Measurements from ENCODE around the gene LIN54. TPM values are rescaled to one million over a fixed set of nuclear protein-coding genes. Genes with fewer than 3 reads are reported as not detected.

Gene LIN54
- total and polyA plus RNA-seq, 9 of the 15 experiments (the other 6 are each of a cell fraction or from before 2014, with no cell fraction given), result 2.2 to 22.5 (median 15.8) TPM

DNA sequence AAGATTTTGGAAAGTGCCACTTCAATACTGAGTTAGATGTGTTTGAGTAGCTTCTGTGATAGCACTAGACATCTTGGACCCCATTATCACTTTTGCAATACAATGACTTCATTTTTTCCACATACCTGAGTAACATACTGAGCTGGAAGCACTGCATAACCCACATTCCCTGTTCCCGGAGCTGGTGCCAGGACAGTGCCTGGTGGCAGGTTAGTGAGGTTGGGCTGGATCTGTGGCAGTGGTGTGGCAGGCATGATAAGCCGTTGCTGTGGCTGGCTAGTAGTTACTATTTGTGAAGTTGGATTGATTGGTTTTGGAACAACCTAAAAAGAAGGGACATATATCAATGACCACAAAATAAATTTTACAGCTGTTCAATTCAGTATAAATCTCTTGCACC is 71.2 kb downstream of the LIN54 start:
- H3K79me2 ChIP-seq (ENCODE audit: control insufficient read depth, insufficient read depth, low read length), result no peaks in the 10 kb centered on the region
- no peak overlapping the region for H3K4me2 ChIP-seq (ENCODE audit: insufficient read depth, low read length)
- H3K9ac ChIP-seq (ENCODE audit: insufficient read depth in 1 of 2, low read depth in 2 of 2, low read length in 2 of 2), result no peak overlapping the region
- H3K9me1 ChIP-seq (ENCODE audit: control insufficient read depth, insufficient read depth, low read length), result no peaks in the 10 kb centered on the region
- no peak overlapping the region for H3K4me3 ChIP-seq
- H3K27ac ChIP-seq (ENCODE audit: extremely low read depth, low read depth, low read length), result no peak overlapping the region
- intact Hi-C loops (cut with micrococcal nuclease) (no loop called here), in situ Hi-C loops (cut with MboI) (no loop called here)
- no peaks in the 10 kb centered on the region for H3K4me1 ChIP-seq (replicated peaks in 1 of 2; ENCODE audit: control insufficient read depth in 2 of 2, insufficient read depth in 2 of 2, low read length in 2 of 2)
- no peaks in the 10 kb centered on the region for H4K20me1 ChIP-seq (replicated peaks; ENCODE audit: control insufficient read depth, insufficient read depth, low read length)
- BruUV-seq (replicated peaks), result no TSS peak
- H3K36me3 ChIP-seq (ENCODE audit: control insufficient read depth, insufficient read depth, low read length), result peaks cover 72% of the 10 kb centered on the region
- H2AFZ ChIP-seq (ENCODE audit: low read depth, low read length), result no peak overlapping the region
- POLR2A ChIA-PET, result interaction anchor here (1.0 kb wide), 1 partner anchor 10 kb away, joined by 3 read pairs; no protein-coding TSS in a partner anchor
- ATAC-seq (no peak), DNase-seq (ENCODE audit: extremely low read depth in 1 of 4, low spot score in 3 of 4) (no peak), FAIRE-seq (no peak)
- 84% methylated on average over 2 of the region's 2 CpGs for WGBS (ENCODE audit: insufficient coverage, low coverage, missing lambda C conversion rate)
- H3K27me3 ChIP-seq (ENCODE audit: control insufficient read depth in 2 of 2, insufficient read depth in 2 of 2, low read length in 2 of 2), result no peaks in the 10 kb centered on the region
- H3K9me3 ChIP-seq (replicated peaks; ENCODE audit: control insufficient read depth, insufficient read depth, low read depth, low read length), result no peaks in the 10 kb centered on the region
- CTCF ChIA-PET (ENCODE audit: low intra/inter-chr PET ratio), result no interaction called here
- TF ChIP-seq, protein P1, sequence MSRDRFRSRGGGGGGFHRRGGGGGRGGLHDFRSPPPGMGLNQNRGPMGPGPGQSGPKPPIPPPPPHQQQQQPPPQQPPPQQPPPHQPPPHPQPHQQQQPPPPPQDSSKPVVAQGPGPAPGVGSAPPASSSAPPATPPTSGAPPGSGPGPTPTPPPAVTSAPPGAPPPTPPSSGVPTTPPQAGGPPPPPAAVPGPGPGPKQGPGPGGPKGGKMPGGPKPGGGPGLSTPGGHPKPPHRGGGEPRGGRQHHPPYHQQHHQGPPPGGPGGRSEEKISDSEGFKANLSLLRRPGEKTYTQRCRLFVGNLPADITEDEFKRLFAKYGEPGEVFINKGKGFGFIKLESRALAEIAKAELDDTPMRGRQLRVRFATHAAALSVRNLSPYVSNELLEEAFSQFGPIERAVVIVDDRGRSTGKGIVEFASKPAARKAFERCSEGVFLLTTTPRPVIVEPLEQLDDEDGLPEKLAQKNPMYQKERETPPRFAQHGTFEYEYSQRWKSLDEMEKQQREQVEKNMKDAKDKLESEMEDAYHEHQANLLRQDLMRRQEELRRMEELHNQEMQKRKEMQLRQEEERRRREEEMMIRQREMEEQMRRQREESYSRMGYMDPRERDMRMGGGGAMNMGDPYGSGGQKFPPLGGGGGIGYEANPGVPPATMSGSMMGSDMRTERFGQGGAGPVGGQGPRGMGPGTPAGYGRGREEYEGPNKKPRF (IDR thresholded peaks at IDR 0.05; ENCODE audit: low read depth, low read length), result no peak
- TF ChIP-seq, protein P2, sequence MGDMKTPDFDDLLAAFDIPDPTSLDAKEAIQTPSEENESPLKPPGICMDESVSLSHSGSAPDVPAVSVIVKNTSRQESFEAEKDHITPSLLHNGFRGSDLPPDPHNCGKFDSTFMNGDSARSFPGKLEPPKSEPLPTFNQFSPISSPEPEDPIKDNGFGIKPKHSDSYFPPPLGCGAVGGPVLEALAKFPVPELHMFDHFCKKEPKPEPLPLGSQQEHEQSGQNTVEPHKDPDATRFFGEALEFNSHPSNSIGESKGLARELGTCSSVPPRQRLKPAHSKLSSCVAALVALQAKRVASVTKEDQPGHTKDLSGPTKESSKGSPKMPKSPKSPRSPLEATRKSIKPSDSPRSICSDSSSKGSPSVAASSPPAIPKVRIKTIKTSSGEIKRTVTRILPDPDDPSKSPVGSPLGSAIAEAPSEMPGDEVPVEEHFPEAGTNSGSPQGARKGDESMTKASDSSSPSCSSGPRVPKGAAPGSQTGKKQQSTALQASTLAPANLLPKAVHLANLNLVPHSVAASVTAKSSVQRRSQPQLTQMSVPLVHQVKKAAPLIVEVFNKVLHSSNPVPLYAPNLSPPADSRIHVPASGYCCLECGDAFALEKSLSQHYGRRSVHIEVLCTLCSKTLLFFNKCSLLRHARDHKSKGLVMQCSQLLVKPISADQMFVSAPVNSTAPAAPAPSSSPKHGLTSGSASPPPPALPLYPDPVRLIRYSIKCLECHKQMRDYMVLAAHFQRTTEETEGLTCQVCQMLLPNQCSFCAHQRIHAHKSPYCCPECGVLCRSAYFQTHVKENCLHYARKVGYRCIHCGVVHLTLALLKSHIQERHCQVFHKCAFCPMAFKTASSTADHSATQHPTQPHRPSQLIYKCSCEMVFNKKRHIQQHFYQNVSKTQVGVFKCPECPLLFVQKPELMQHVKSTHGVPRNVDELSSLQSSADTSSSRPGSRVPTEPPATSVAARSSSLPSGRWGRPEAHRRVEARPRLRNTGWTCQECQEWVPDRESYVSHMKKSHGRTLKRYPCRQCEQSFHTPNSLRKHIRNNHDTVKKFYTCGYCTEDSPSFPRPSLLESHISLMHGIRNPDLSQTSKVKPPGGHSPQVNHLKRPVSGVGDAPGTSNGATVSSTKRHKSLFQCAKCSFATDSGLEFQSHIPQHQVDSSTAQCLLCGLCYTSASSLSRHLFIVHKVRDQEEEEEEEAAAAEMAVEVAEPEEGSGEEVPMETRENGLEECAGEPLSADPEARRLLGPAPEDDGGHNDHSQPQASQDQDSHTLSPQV (IDR thresholded peaks at IDR 0.05), result no peak
- TF ChIP-seq, protein P3, sequence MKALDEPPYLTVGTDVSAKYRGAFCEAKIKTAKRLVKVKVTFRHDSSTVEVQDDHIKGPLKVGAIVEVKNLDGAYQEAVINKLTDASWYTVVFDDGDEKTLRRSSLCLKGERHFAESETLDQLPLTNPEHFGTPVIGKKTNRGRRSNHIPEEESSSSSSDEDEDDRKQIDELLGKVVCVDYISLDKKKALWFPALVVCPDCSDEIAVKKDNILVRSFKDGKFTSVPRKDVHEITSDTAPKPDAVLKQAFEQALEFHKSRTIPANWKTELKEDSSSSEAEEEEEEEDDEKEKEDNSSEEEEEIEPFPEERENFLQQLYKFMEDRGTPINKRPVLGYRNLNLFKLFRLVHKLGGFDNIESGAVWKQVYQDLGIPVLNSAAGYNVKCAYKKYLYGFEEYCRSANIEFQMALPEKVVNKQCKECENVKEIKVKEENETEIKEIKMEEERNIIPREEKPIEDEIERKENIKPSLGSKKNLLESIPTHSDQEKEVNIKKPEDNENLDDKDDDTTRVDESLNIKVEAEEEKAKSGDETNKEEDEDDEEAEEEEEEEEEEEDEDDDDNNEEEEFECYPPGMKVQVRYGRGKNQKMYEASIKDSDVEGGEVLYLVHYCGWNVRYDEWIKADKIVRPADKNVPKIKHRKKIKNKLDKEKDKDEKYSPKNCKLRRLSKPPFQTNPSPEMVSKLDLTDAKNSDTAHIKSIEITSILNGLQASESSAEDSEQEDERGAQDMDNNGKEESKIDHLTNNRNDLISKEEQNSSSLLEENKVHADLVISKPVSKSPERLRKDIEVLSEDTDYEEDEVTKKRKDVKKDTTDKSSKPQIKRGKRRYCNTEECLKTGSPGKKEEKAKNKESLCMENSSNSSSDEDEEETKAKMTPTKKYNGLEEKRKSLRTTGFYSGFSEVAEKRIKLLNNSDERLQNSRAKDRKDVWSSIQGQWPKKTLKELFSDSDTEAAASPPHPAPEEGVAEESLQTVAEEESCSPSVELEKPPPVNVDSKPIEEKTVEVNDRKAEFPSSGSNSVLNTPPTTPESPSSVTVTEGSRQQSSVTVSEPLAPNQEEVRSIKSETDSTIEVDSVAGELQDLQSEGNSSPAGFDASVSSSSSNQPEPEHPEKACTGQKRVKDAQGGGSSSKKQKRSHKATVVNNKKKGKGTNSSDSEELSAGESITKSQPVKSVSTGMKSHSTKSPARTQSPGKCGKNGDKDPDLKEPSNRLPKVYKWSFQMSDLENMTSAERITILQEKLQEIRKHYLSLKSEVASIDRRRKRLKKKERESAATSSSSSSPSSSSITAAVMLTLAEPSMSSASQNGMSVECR (CRISPR knock-in tag; IDR thresholded peaks at IDR 0.05), result no peak
- TF ChIP-seq NFIX (CRISPR knock-in tag; IDR thresholded peaks at IDR 0.05; ENCODE audit: low read depth), result no peak
- TF ChIP-seq, protein P4, sequence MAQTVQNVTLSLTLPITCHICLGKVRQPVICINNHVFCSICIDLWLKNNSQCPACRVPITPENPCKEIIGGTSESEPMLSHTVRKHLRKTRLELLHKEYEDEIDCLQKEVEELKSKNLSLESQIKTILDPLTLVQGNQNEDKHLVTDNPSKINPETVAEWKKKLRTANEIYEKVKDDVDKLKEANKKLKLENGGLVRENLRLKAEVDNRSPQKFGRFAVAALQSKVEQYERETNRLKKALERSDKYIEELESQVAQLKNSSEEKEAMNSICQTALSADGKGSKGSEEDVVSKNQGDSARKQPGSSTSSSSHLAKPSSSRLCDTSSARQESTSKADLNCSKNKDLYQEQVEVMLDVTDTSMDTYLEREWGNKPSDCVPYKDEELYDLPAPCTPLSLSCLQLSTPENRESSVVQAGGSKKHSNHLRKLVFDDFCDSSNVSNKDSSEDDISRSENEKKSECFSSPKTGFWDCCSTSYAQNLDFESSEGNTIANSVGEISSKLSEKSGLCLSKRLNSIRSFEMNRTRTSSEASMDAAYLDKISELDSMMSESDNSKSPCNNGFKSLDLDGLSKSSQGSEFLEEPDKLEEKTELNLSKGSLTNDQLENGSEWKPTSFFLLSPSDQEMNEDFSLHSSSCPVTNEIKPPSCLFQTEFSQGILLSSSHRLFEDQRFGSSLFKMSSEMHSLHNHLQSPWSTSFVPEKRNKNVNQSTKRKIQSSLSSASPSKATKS (CRISPR knock-in tag; IDR thresholded peaks at IDR 0.05), result no peak
- TF ChIP-seq, protein P5, sequence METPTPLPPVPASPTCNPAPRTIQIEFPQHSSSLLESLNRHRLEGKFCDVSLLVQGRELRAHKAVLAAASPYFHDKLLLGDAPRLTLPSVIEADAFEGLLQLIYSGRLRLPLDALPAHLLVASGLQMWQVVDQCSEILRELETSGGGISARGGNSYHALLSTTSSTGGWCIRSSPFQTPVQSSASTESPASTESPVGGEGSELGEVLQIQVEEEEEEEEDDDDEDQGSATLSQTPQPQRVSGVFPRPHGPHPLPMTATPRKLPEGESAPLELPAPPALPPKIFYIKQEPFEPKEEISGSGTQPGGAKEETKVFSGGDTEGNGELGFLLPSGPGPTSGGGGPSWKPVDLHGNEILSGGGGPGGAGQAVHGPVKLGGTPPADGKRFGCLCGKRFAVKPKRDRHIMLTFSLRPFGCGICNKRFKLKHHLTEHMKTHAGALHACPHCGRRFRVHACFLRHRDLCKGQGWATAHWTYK (CRISPR knock-in tag; IDR thresholded peaks at IDR 0.05), result no peak
